HepG2 (cell line): ENCODE measurements around the gene RBM44. TPM values are rescaled to one million over a fixed set of nuclear protein-coding genes. Genes with fewer than 3 reads are reported as not detected.

Experiments
- ATAC-seq: fragments of 200-7000 bp; cut with Tn5 transposase; 3 replicates; pipeline ENCODE4 v1.9.1; 2020; ENCODE audit warnings: mild to moderate bottlenecking, moderate library complexity
- BruUV-seq: library from RNA; stranded (reverse); fragments of 400-500 nt; replicated peaks from 2 replicates; lab custom pipeline; 2021; lab: Mats Ljungman, UMichigan
- CTCF ChIA-PET: fragments of 300-600 bp; formaldehyde crosslinking; extraction: SDS; loops from one replicate; lab custom pipeline; 2021; ENCODE audit warnings: low total read pairs, inconsistent platforms, low intra/inter-chr PET ratio; lab: Yijun Ruan, JAX
- POLR2A ChIA-PET: fragments of 350-600 bp; sonication (Branson Sonifier 250); formaldehyde crosslinking; loops from one replicate; lab custom pipeline; 2020; ENCODE audit warnings: antibody characterized with exemption, inconsistent platforms; lab: Yijun Ruan, JAX
- DNase-seq: peaks from one replicate; pipeline ENCODE4 v3.0.0-alpha.2; 2015; ENCODE audit warnings: low spot score
- FAIRE-seq: peaks from 3 replicates; lab custom pipeline; 2011; peaks lifted over from hg19 to GRCh38; lab: Jason Lieb, UNC
- H2AFZ ChIP-seq: one replicate; pipeline ENCODE4 v1.6.1; 2011; ENCODE audit warnings: low read length, inconsistent platforms
- H3K27ac ChIP-seq: fragments of 300-600 bp; 3 replicates; pipeline ENCODE4 v1.8.0; 2011; ENCODE audit warnings: mixed run types, mild to moderate bottlenecking, mixed read lengths, low read length, inconsistent platforms; ENCODE audit not compliant: insufficient read depth; ENCODE audit errors: extremely low read length
- H3K27me3 ChIP-seq, 2 experiments: fragments of 200-600 bp in 1 of 2; 2 replicates in 1 of 2; 3 replicates in 1 of 2; pipeline versions ENCODE4 v1.6.0 to v1.8.0; 2011; ENCODE audit warnings: low read length in 2 of 2, mild to moderate bottlenecking in 2 of 2, moderate library complexity in 2 of 2, inconsistent platforms in 1 of 2; ENCODE audit not compliant: insufficient read depth in 2 of 2, control insufficient read depth in 1 of 2
- H3K36me3 ChIP-seq, 2 experiments: fragments of 200-600 bp in 1 of 2; replicated peaks in 1 of 2; 2 replicates in 1 of 2; 3 replicates in 1 of 2; pipeline versions ENCODE4 v1.5.1 to v1.8.0; 2011; ENCODE audit warnings: low read length in 2 of 2, inconsistent platforms in 1 of 2; ENCODE audit not compliant: insufficient read depth in 2 of 2, control insufficient read depth in 1 of 2
- H3K4me1 ChIP-seq: 2 replicates; pipeline ENCODE4 v1.5.1; 2012; ENCODE audit warnings: low read length, inconsistent platforms; ENCODE audit not compliant: insufficient read depth
- H3K4me2 ChIP-seq: 2 replicates; pipeline ENCODE4 v1.6.0; 2011; ENCODE audit warnings: low read depth, low read length, inconsistent platforms
- H3K4me3 ChIP-seq, 3 experiments: fragments of 200-600 bp in 1 of 3; sonication (generic), shearing (Covaris generic) in 1 of 3; replicated peaks in 1 of 3; 2 replicates each; pipeline ENCODE4 v1.5.1; 2011 to 2016; ENCODE audit warnings: low read length in 3 of 3, inconsistent platforms in 2 of 3, low read depth in 2 of 3, mild to moderate bottlenecking in 2 of 3, control low read depth in 1 of 3, mixed read lengths in 1 of 3; ENCODE audit not compliant: insufficient read depth in 1 of 3
- H3K79me2 ChIP-seq: one replicate; pipeline ENCODE4 v1.6.1; 2011; ENCODE audit warnings: low read length, inconsistent platforms; ENCODE audit not compliant: insufficient read depth
- H3K9ac ChIP-seq: 2 replicates; pipeline ENCODE4 v1.6.0; 2011; ENCODE audit warnings: mild to moderate bottlenecking, low read depth, low read length, inconsistent platforms; ENCODE audit not compliant: insufficient read depth
- H3K9me3 ChIP-seq: 2 replicates; pipeline ENCODE4 v1.5.1; 2012; ENCODE audit warnings: mild to moderate bottlenecking, low read length
- H4K20me1 ChIP-seq: 2 replicates; pipeline ENCODE4 v1.6.0; 2011; ENCODE audit warnings: inconsistent platforms, mild to moderate bottlenecking, low read length, moderate library complexity; ENCODE audit not compliant: insufficient read depth
- HNF1B ChIP-seq: sonication (generic); formaldehyde crosslinking; IDR thresholded peaks from 2 replicates; pipeline ENCODE4 v1.5.1; 2020; ENCODE audit warnings: mild to moderate bottlenecking, moderate library complexity, missing genetic modification reagents
- MLXIP ChIP-seq: sonication (generic); formaldehyde crosslinking; IDR thresholded peaks from 2 replicates; pipeline ENCODE4 v1.9.0; 2021; ENCODE audit warnings: missing genetic modification reagents, borderline replicate concordance
- NCOR1 ChIP-seq: fragments of 200-600 bp; sonication (generic); IDR thresholded peaks from 2 replicates; pipeline ENCODE4 v1.7.0; 2017; ENCODE audit warnings: antibody characterized with exemption, low read length, borderline replicate concordance
- NFIB ChIP-seq: sonication (generic); formaldehyde crosslinking; IDR thresholded peaks from 2 replicates; pipeline ENCODE4 v1.9.0; 2021; ENCODE audit warnings: missing genetic modification reagents, mild to moderate bottlenecking, borderline replicate concordance
- PBX3 ChIP-seq: sonication (generic); formaldehyde crosslinking; IDR thresholded peaks from 2 replicates; pipeline ENCODE4 v1.8.1; 2023; ENCODE audit warnings: missing genetic modification reagents, inconsistent platforms, borderline replicate concordance
- PRPF4 ChIP-seq: fragments of 200-400 bp; formaldehyde crosslinking; IDR thresholded peaks from 2 replicates; pipeline ENCODE4 v1.6.1; 2016; ENCODE audit warnings: low read length, low read depth; ENCODE audit not compliant: poor library complexity, severe bottlenecking
- SMARCE1 ChIP-seq: fragments of 450-650 bp; IDR thresholded peaks from 2 replicates; pipeline ENCODE4 v1.6.1; 2017; ENCODE audit warnings: borderline replicate concordance
- SP140L ChIP-seq: sonication (generic); formaldehyde crosslinking; IDR thresholded peaks from 2 replicates; pipeline ENCODE4 v1.4.0; 2020; ENCODE audit warnings: missing genetic modification reagents, borderline replicate concordance
- SYNCRIP ChIP-seq: fragments of 200-400 bp; formaldehyde crosslinking; IDR thresholded peaks from 2 replicates; pipeline ENCODE4 v1.6.1; 2018; ENCODE audit warnings: mild to moderate bottlenecking, low read depth, low read length; ENCODE audit not compliant: insufficient read depth
- TOPORS ChIP-seq: sonication (generic); formaldehyde crosslinking; IDR thresholded peaks from 2 replicates; pipeline ENCODE4 v1.8.0; 2023; ENCODE audit warnings: mild to moderate bottlenecking, missing genetic modification reagents
- XBP1 ChIP-seq: sonication (generic); formaldehyde crosslinking; IDR thresholded peaks from 2 replicates; pipeline ENCODE4 v1.5.0; 2020; ENCODE audit warnings: missing genetic modification reagents
- ZBTB38 ChIP-seq: sonication (generic); formaldehyde crosslinking; IDR thresholded peaks from 2 replicates; pipeline ENCODE4 v1.5.1; 2020; ENCODE audit warnings: mild to moderate bottlenecking, missing genetic modification reagents
- ZFP36 ChIP-seq: fragments of 150-350 bp; IDR thresholded peaks from 2 replicates; pipeline ENCODE4 v1.6.1; 2018; ENCODE audit warnings: borderline replicate concordance, low read length, low read depth; ENCODE audit not compliant: partially characterized antibody
- ZNF607 ChIP-seq: sonication (generic); formaldehyde crosslinking; IDR thresholded peaks from 2 replicates; pipeline ENCODE4 v1.5.1; 2020; ENCODE audit warnings: missing genetic modification reagents, mild to moderate bottlenecking, borderline replicate concordance
- ZNF782 ChIP-seq: sonication (generic); formaldehyde crosslinking; IDR thresholded peaks from 2 replicates; pipeline ENCODE4 v1.4.0; 2020; ENCODE audit warnings: missing genetic modification reagents, mild to moderate bottlenecking, borderline replicate concordance
- WGBS: methylation state at CpG from one replicate; pipeline ENCODE4 v1.1.6; 2017; ENCODE audit warnings: low lambda C conversion rate; 5-methylcytosine and 5-hydroxymethylcytosine counted together
- in situ Hi-C: cut with HindIII; loops from 2 replicates; pipeline ENCODE4 v1.10.0; 2017; ENCODE audit warnings: low pct_unique_long_range_greater_than_20kb; ENCODE audit not compliant: extremely low pct_ligation_motif_present
- intact Hi-C: fragments of 100-400 bp; cut with micrococcal nuclease; formaldehyde crosslinking; loops from one replicate; pipeline ENCODE4 v1.10.0; 2022; ENCODE audit not compliant: unreplicated experiment
- polyA plus RNA-seq, 8 experiments: library from polyadenylated mRNA; depleted of rRNA in 3 of 8; stranded (reverse) in 7 of 8; unstranded in 1 of 8; fragments of >200 nt; fragmentation: Illumina TruSeq in 4 of 8; extraction: Trizol in 4 of 8; gene quantifications; 2 replicates each; pipeline versions ENCODE4 v1.2.1 to v1.2.3, GENCODE V29; 2011 to 2016; ENCODE audit warnings: low read depth in 4 of 8, missing spikeins in 1 of 8, mixed read lengths in 1 of 8; ENCODE audit not compliant: insufficient read depth in 1 of 8
- total RNA-seq, 5 experiments: library from RNA; depleted of rRNA; stranded (reverse); fragments of >200 nt; fragmentation: Illumina TruSeq; extraction: Trizol; gene quantifications; 2 replicates each; pipeline ENCODE4 v1.2.3, GENCODE V29; 2016; ENCODE audit warnings: low read depth in 1 of 5

RBM44 gene
- total and polyA plus RNA-seq, 2 of the 13 experiments (the other 11 are each of a cell fraction or from before 2014, with no cell fraction given) = 0.13 to 0.50 TPM

- TF ChIP-seq MLXIP (CRISPR knock-in tag) (no peak), PRPF4 (no peak)
These were observed 85.4 kb downstream of the RBM44 start (continued) for GRCh38 chr2:237883951-237884446.

- no peaks in the 10 kb centered on the region for H3K79me2 ChIP-seq
- H4K20me1 ChIP-seq = no peaks in the 10 kb centered on the region
- POLR2A ChIA-PET = no interaction called here
- H3K9ac ChIP-seq = no peak overlapping the region
- ATAC-seq (no peak), FAIRE-seq (no peak), DNase-seq (no peak)
- CTCF ChIA-PET = no interaction called here
- H3K4me3 ChIP-seq = no peak overlapping the region
- H3K36me3 ChIP-seq = no peaks in the 10 kb centered on the region
- H3K27ac ChIP-seq = no peak overlapping the region
- intact Hi-C loops (no loop called here), in situ Hi-C loops (no loop called here)
- H3K4me2 ChIP-seq = no peak overlapping the region
- BruUV-seq = no TSS peak
- H3K4me1 ChIP-seq = peaks cover 24% of the 10 kb centered on the region; the same call in 1 of the 2 replicates
- no peaks in the 10 kb centered on the region for H3K9me3 ChIP-seq
- no peak overlapping the region for H2AFZ ChIP-seq
- no peak for TF ChIP-seq HNF1B (CRISPR knock-in tag)
- no peak for TF ChIP-seq XBP1
- no peak for TF ChIP-seq PBX3
- TF ChIP-seq TOPORS (CRISPR knock-in tag) = no peak
- TF ChIP-seq SMARCE1 = no peak
- no peak for TF ChIP-seq ZFP36
- no peak for TF ChIP-seq SYNCRIP
- TF ChIP-seq ZNF782 = no peak
- TF ChIP-seq ZNF607 = no peak
- TF ChIP-seq NCOR1 = no peak
- TF ChIP-seq ZBTB38 (CRISPR knock-in tag) = no peak
- TF ChIP-seq NFIB (CRISPR knock-in tag) = no peak
- no peak for TF ChIP-seq SP140L (CRISPR knock-in tag)
- WGBS = 32% methylated on average over 2 of the region's 13 CpGs
- peaks cover 12 to 30% of the 10 kb centered on the region in 2 experiments for H3K27me3 ChIP-seq
These were observed 86.1 kb downstream of the RBM44 start for GRCh38 chr2:237884681-237885080.
